Measurements from ENCODE around the gene SLIT3.

Gene SLIT3

DNA sequence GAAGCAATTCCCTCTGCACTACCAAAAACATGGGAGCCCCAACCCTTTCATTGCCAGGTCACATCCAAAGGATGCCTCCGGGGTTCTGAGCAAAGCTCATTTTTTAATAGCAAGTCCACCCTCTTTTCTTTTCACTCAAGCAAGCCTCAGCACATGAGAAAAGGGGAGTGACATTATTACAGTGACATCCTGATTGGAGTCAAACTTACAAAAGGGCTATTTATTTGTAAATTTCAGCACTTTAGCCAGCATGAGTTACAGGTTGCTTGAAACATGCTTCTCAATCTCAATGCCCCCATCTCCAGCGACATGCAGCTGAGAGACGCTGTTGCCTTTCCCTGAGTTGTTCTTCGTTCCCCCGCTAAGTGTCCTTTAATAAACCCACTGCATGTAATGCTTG, 483.3 kb downstream of the SLIT3 start:
- no peak overlapping the region for H3K4me3 ChIP-seq (ENCODE audit: low read depth, low read length)
- no peak for TF ChIP-seq CTCF (IDR thresholded peaks at IDR 0.05; ENCODE audit: insufficient read depth, low read depth, low read length, missing control alignments)
- DNase-seq (ENCODE audit: low read depth), result no peak

- DNase-seq (ENCODE audit: low read depth), result no peak
- H3K4me3 ChIP-seq (ENCODE audit: low read depth, low read length), result no peak overlapping the region
- TF ChIP-seq CTCF (IDR thresholded peaks at IDR 0.05; ENCODE audit: insufficient read depth, low read depth, low read length, missing control alignments), result no peak
These were observed 484.3 kb downstream of the SLIT3 start for GRCh38 chr5:168816661-168817060.

DNA sequence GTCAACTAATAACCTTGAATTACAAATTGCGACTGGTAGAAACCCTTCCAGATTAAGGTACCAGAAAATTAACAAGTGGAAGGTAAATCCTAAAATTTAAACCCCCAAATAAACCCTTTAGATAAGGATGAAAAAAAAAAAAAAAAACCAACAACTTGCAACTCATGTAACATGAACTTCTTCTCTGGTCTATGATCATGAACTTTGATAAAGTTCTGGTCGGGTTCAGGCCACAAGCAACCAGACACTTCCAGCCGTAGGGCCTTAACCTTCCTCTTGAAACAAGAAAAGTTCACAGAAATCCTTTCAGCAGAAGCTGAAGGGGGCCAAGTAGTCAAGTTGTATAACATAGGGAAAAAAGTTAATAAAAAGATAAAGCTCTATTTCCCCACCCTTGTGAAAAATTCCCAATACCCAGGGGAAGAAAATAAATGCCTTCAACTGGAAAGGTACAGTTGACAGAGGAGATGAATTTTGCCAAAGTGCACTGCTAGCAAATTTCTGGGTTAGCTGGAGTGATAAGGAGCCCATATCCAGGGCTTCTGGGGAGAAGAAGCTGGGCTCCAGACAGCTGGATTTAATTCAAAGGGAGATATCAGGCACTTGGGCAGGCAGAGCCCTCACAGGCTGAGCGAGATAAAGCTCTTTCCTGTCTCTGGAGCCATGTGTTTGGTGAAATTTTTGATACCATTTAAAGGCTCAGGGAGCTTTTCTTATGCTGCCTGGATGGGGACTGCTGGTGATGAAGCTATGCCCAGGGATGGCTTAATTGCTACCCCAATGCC, 487.6 kb downstream of the SLIT3 start:
- DNase-seq (ENCODE audit: low read depth), result no peak
- no peak overlapping the region for H3K4me3 ChIP-seq (ENCODE audit: low read depth, low read length)
- no peak for TF ChIP-seq CTCF (IDR thresholded peaks at IDR 0.05; ENCODE audit: insufficient read depth, low read depth, low read length, missing control alignments)

DNA sequence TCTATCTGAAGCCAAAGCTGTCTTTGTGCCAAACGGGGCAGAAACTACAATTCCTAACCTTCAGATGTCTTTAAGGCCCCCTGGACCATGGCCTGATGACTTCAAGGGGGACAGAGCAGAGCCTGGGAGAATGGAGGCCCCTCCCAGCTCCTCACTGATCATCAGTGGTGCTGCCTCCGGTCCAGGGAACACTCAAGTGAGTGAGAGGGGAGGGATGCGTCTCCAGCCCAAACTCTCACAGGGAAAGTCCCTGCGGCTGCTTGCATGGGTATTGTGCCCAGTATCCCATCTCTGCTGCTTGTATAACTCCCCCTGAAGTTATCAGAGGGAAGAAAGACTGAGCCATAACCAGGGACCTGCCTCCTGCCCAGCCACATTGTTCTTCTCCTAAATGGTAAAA, 490.3 kb downstream of the SLIT3 start:
- no peak for DNase-seq (ENCODE audit: low read depth)
- no peak for TF ChIP-seq CTCF (IDR thresholded peaks at IDR 0.05; ENCODE audit: insufficient read depth, low read depth, low read length, missing control alignments)
- no peak overlapping the region for H3K4me3 ChIP-seq (ENCODE audit: low read depth, low read length)

- no peak for DNase-seq (ENCODE audit: low read depth)
- no peak overlapping the region for H3K4me3 ChIP-seq (ENCODE audit: low read depth, low read length)
- no peak for TF ChIP-seq CTCF (IDR thresholded peaks at IDR 0.05; ENCODE audit: insufficient read depth, low read depth, low read length, missing control alignments)
These were observed 491.7 kb downstream of the SLIT3 start for GRCh38 chr5:168809218-168809617.

DNA sequence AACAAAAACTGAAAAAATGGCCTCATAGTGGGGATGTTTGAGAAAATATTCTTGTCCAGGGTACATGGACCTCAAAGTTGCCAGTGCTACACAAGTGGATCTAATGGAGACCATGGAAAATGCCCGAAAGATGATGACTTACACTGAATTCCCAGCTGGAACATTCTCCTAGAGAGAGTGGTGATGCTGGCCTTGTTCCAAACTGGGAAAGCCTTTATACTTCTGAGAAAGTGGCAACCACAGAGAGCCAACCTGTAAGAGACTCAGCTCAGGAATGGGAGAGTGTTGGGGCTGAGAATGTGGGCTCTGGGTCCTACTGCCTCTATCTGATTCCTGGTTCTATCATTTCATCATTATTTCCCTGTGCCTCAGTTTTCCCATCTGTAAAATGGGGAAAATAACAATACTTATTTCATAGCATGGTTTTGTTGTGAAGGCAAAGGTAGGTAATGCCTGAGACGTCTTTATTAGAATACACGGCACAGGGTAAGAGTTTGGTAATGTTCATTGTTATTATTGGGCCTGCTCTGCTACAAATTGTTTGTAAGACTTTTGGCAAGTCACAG, 492.8 kb downstream of the SLIT3 start:
- no peak overlapping the region for H3K4me3 ChIP-seq (ENCODE audit: low read depth, low read length)
- TF ChIP-seq CTCF (IDR thresholded peaks at IDR 0.05; ENCODE audit: insufficient read depth, low read depth, low read length, missing control alignments), result no peak
- DNase-seq (ENCODE audit: low read depth), result no peak

DNA sequence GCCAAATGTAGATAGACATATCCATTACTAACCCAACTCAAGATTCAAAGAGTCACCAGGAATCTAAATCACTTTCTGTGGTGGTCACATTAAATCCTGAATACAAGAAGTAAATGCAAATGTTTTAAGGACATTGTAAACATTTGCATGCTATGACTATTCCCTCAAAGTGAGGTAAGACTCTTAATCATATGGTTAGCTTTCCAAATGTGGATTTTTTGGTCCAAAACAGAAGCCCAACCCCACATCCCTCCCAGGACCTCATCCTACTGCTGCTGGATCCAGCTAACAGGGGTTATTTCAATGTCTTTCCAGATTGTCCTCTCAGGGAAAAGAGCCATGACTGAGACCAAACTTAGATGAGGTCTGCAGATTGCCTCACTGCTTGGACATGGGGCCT, 493.7 kb downstream of the SLIT3 start:
- no peak for TF ChIP-seq CTCF (IDR thresholded peaks at IDR 0.05; ENCODE audit: insufficient read depth, low read depth, low read length, missing control alignments)
- H3K4me3 ChIP-seq (ENCODE audit: low read depth, low read length), result no peak overlapping the region
- no peak for DNase-seq (ENCODE audit: low read depth)

Measured in GM12865 (cell line).